PC-9 (cell line): ENCODE measurements around the gene CCDC89. TPM values are rescaled to one million over a fixed set of nuclear protein-coding genes. Genes with fewer than 3 reads are reported as not detected.

Experiments
- BruUV-seq: library from RNA; stranded (reverse); fragments of 400-500 nt; replicated peaks from 2 replicates; lab custom pipeline; 2021; lab: Mats Ljungman, UMichigan
- CTCF ChIA-PET: fragments of 300-600 bp; sonication (Branson Sonifier 250); formaldehyde crosslinking; loops from one replicate; lab custom pipeline; 2022; ENCODE audit warnings: antibody characterized with exemption; lab: Charles Lee
- POLR2A ChIA-PET: fragments of 300-600 bp; sonication (Branson Sonifier 250); formaldehyde crosslinking; loops from one replicate; lab custom pipeline; 2022; ENCODE audit warnings: antibody characterized with exemption; ENCODE audit not compliant: unreplicated experiment; lab: Charles Lee
- DNase-seq, 2 experiments: peaks; one replicate each; pipeline versions ENCODE4 v3.0.0 to v3.0.0-alpha.2; 2015 to 2022; ENCODE audit warnings: mixed read lengths in 1 of 2
- H2AFZ ChIP-seq: fragments of 200-600 bp; sonication (generic); 2 replicates; pipeline ENCODE4 v1.8.1; 2017; ENCODE audit warnings: antibody characterized with exemption
- H3F3A ChIP-seq: fragments of 200-600 bp; sonication (generic); 2 replicates; pipeline ENCODE4 v1.8.1; 2017; ENCODE audit warnings: antibody characterized with exemption, mild to moderate bottlenecking, low read depth; ENCODE audit not compliant: insufficient read depth
- H3K27ac ChIP-seq: fragments of 200-600 bp; sonication (generic); 2 replicates; pipeline ENCODE4 v1.6.1; 2016; ENCODE audit warnings: mixed run types
- H3K27me3 ChIP-seq: fragments of 200-600 bp; sonication (generic); 2 replicates; pipeline ENCODE4 v1.6.1; 2016; ENCODE audit warnings: low read depth, mixed run types; ENCODE audit not compliant: insufficient read depth
- H3K36me3 ChIP-seq: fragments of 200-600 bp; sonication (generic); 2 replicates; pipeline ENCODE4 v1.6.1; 2016; ENCODE audit warnings: low read depth, mixed run types
- H3K4me1 ChIP-seq: fragments of 200-600 bp; sonication (generic); replicated peaks from 2 replicates; pipeline ENCODE4 v1.6.1; 2016; ENCODE audit warnings: mixed run types; ENCODE audit not compliant: insufficient read depth
- H3K4me2 ChIP-seq: fragments of 200-600 bp; sonication (generic); 2 replicates; pipeline ENCODE4 v1.6.1; 2017; ENCODE audit warnings: mixed run types
- H3K4me3 ChIP-seq: fragments of 200-600 bp; sonication (generic); 2 replicates; pipeline ENCODE4 v1.6.1; 2016; ENCODE audit warnings: mixed run types
- H3K79me2 ChIP-seq: fragments of 200-600 bp; sonication (generic); 2 replicates; pipeline ENCODE4 v1.6.1; 2017; ENCODE audit warnings: low read depth, mixed run types
- H3K9me2 ChIP-seq: fragments of 200-600 bp; sonication (generic); 2 replicates; pipeline ENCODE4 v1.8.1; 2017; ENCODE audit warnings: mild to moderate bottlenecking; ENCODE audit not compliant: insufficient read depth
- H3K9me3 ChIP-seq: fragments of 200-600 bp; sonication (generic); 2 replicates; pipeline ENCODE4 v1.8.1; 2016; ENCODE audit warnings: low read depth; ENCODE audit not compliant: insufficient read depth
- H4K20me1 ChIP-seq: fragments of 200-600 bp; sonication (generic); 2 replicates; pipeline ENCODE4 v1.8.1; 2017; ENCODE audit not compliant: insufficient read depth
- EZH2 ChIP-seq: fragments of 200-600 bp; sonication (generic); IDR thresholded peaks from 2 replicates; pipeline ENCODE4 v1.8.0; 2017; ENCODE audit warnings: antibody characterized with exemption, low read depth
- intact Hi-C: fragments of 100-400 bp; cut with micrococcal nuclease; formaldehyde crosslinking; loops from one replicate; pipeline ENCODE4 v1.10.0; 2022; ENCODE audit not compliant: unreplicated experiment
- total RNA-seq: library from RNA; stranded (reverse); gene quantifications from 2 replicates; pipeline ENCODE4 v1.2.3, GENCODE V29; 2021
- TF ChIP-seq, protein P1 (sequence below): fragments of 200-600 bp; sonication (generic); conservative IDR thresholded peaks from 2 replicates; pipeline ENCODE4 v1.6.1; 2017; ENCODE audit warnings: mixed run types, antibody characterized with exemption, mild to moderate bottlenecking, moderate library complexity

Gene CCDC89
- total RNA-seq, 1 experiment from 2014 or later, result 0.50 TPM

DNA sequence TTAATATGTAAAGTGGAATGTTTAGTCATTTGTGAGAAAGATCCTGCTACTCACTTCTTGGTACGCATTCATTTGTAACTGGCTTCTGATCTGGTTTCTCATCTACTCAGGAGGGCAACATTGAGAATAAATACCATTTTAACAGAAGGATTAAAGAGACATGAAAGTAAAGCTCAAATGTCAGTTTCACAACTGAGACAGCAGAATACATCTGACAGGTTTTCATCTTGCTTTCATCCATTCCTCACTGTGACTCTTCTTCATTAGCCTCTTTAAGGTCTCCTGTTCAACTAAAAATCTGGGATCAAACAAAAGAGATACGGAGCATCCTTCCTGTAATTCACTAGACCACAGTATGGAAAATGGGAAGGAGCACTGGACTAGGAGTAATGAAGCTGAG is 31.4 kb upstream of the CCDC89 start:
- no peaks in the 10 kb centered on the region for H3K79me2 ChIP-seq
- no peaks in the 10 kb centered on the region for H3K9me3 ChIP-seq
- no peak for TF ChIP-seq EZH2
- TF ChIP-seq, protein P1, sequence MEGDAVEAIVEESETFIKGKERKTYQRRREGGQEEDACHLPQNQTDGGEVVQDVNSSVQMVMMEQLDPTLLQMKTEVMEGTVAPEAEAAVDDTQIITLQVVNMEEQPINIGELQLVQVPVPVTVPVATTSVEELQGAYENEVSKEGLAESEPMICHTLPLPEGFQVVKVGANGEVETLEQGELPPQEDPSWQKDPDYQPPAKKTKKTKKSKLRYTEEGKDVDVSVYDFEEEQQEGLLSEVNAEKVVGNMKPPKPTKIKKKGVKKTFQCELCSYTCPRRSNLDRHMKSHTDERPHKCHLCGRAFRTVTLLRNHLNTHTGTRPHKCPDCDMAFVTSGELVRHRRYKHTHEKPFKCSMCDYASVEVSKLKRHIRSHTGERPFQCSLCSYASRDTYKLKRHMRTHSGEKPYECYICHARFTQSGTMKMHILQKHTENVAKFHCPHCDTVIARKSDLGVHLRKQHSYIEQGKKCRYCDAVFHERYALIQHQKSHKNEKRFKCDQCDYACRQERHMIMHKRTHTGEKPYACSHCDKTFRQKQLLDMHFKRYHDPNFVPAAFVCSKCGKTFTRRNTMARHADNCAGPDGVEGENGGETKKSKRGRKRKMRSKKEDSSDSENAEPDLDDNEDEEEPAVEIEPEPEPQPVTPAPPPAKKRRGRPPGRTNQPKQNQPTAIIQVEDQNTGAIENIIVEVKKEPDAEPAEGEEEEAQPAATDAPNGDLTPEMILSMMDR, result no peak
- H3K36me3 ChIP-seq, result no peaks in the 10 kb centered on the region
- no peaks in the 10 kb centered on the region for H3K9me2 ChIP-seq
- no peaks in the 10 kb centered on the region for H4K20me1 ChIP-seq
- peak in 1 of 2 experiments; percentile 10 for DNase-seq
- H2AFZ ChIP-seq, result no peak overlapping the region
- H3K4me3 ChIP-seq, result no peak overlapping the region
- H3K4me2 ChIP-seq, result no peak overlapping the region
- H3F3A ChIP-seq, result peaks cover 16% of the 10 kb centered on the region; the same call in 1 of the 2 replicates
- no TSS peak for BruUV-seq
- no peaks in the 10 kb centered on the region for H3K27me3 ChIP-seq
- H3K27ac ChIP-seq, result no peak overlapping the region
- intact Hi-C loops, result no loop called here
- CTCF ChIA-PET, result no interaction called here
- H3K4me1 ChIP-seq, result peaks cover 19% of the 10 kb centered on the region
- POLR2A ChIA-PET, result no interaction called here

DNA sequence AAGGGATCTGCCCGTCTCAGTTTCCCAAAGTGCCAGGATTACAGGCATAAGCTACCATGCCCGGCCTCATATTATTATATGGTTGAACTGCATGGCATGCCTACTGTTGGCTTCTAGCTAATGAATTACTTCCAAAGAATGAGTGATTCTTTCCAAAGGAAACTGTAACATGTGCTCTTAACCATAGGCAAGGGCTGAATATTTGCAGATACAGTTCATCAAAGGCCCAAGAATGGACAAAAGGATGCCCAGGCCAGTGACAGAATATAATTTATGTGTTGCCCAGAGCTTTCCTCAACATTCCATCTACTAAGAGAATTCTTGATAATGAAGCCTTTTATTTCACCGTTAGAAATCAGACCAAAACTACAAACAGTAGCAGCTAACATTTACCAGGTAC is 27.0 kb upstream of the CCDC89 start:
- no peak for TF ChIP-seq EZH2
- TF ChIP-seq, protein P1, result no peak
- Histone ChIP-seq H3K27ac (no peak overlapping the region), H3K79me2 (no peaks in the 10 kb centered on the region), H3K27me3 (no peaks in the 10 kb centered on the region), H2AFZ (no peak overlapping the region), H3F3A (0 out of 2 replicates have a peak, but pooled peaks cover 5% of the 10 kb centered on the region), H3K4me3 (no peak overlapping the region), H3K4me2 (no peak overlapping the region), H3K4me1 (no peaks in the 10 kb centered on the region), H4K20me1 (no peaks in the 10 kb centered on the region), H3K9me2 (no peaks in the 10 kb centered on the region), H3K36me3 (no peaks in the 10 kb centered on the region), H3K9me3 (no peaks in the 10 kb centered on the region)
- no TSS peak for BruUV-seq
- intact Hi-C loops, result no loop called here
- ChIA-PET CTCF (no interaction called here), POLR2A (no interaction called here)
- DNase-seq, result no peak

DNA sequence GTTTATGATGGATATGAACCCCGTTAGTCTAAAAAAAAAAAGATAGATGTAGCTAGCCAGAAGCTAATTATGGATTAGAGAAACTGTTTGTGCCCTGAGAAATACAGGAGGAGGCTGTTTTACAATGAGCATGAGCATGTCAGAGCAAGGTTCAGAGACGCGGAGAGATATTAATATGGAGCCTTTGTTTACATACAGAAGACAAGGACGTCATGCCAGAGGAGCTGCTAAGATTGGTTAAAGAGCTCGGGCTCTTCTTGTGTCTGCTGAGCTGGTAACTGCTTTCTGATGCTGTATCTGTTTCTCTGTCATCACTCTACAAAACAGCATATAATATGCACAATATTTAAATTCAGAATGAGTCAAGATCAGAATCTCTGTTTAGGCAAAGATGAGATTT is 24.9 kb upstream of the CCDC89 start:
- Histone ChIP-seq H3F3A (0 out of 2 replicates have a peak, but pooled peaks cover 5% of the 10 kb centered on the region), H3K27me3 (no peaks in the 10 kb centered on the region), H3K4me3 (no peak overlapping the region), H3K27ac (no peak overlapping the region), H3K4me1 (no peaks in the 10 kb centered on the region), H3K9me3 (no peaks in the 10 kb centered on the region), H3K36me3 (no peaks in the 10 kb centered on the region), H3K79me2 (no peaks in the 10 kb centered on the region), H4K20me1 (no peaks in the 10 kb centered on the region), H2AFZ (no peak overlapping the region), H3K9me2 (no peaks in the 10 kb centered on the region), H3K4me2 (no peak overlapping the region)
- CTCF ChIA-PET, result no interaction called here
- intact Hi-C loops, result no loop called here
- POLR2A ChIA-PET, result no interaction called here
- no TSS peak for BruUV-seq
- TF ChIP-seq, protein P1, result no peak
- no peak for TF ChIP-seq EZH2
- DNase-seq, result no peak
